Measurements from ENCODE around the gene SRCAP.
"Not testable (repeated sequence)": the region's sequence is repeated elsewhere in the genome, so short reads cannot be mapped to it uniquely, and the experiment has no call there.

The SRCAP gene

GRCh38 chr16:30698139-30698815 is 694 bp upstream of the SRCAP start:
- peak overlapping the region; percentile 74 for H3K4me3 ChIP-seq (ENCODE audit: low read length)
- no peak for TF ChIP-seq ZNF274 (IDR thresholded peaks at IDR 0.05; ENCODE audit: low read depth, low read length)

- H3K4me3 ChIP-seq (ENCODE audit: low read length) = peak overlapping the region; percentile 74
- TF ChIP-seq ZNF274 (IDR thresholded peaks at IDR 0.05; ENCODE audit: low read depth, low read length) = no peak
These were observed 686 bp downstream of the SRCAP start for GRCh38 chr16:30699615-30700099.

DNA sequence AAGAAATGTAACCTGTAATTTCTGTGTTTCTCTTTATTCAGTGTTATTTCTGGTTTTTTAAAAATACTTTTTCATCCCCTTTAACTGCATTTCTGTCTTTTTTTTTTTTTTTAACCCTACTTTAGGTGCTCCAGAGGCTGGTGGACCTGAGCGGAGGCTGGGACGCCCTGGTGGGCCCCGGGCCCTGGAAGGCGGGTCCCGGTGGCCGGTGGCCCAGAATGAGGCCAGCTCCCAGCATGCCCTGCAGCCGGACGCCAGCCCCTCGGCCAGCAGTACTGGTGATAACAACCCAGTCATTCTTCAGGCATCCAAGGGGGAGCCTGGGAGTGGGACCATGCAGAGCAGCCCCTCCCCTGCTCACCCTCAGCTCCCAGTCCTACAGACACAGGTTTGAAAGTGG is 1.5 kb downstream of the SRCAP start:
- TF ChIP-seq ZNF274 (IDR thresholded peaks at IDR 0.05; ENCODE audit: low read depth, low read length) = no peak
- H3K4me3 ChIP-seq (ENCODE audit: low read length) = no peak overlapping the region; the same call in 1 of the 2 replicates

DNA sequence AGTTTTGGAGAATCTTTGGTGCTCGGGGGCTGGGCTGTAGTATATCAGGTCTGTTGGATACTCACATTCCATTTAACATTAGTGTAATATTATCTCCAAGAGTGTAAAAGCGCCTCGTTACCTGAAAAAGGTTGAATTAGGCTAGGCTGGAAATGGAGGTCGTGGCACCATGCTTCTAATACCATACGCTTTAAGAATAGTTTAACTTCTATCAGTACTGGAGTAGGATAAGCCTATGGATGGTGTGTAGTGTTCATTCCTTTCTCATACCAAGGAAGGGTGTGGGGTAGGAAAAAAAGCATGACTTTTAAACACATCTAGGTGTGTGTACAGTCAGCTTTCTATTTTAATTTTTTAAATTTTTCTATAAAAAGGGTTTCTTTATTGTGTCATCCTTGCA is 2.0 kb downstream of the SRCAP start:
- no peak overlapping the region for H3K4me3 ChIP-seq (ENCODE audit: low read length)
- no peak for TF ChIP-seq ZNF274 (IDR thresholded peaks at IDR 0.05; ENCODE audit: low read depth, low read length)

DNA sequence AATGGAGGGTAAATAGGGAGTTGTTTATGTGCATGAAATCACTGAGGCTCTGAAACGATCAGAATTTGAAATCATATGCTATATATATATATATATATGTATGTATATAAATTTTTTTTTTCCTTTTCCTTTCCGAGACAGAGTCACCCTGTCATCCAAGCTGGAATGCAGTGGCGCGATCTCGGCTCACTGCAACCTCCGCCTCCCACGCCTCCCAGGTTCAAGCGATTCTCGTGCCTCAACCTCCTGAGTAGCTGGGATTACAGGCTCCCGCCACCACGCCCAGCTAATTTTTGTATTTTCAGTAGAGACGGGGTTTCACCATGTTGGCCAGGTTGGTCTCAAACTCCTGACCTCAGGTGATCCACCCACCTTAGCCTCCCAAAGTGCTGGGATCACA is 4.1 kb downstream of the SRCAP start:
- H3K4me3 ChIP-seq (ENCODE audit: low read length) = not testable (repeated sequence)

GRCh38 chr16:30703971-30704370 is 5.0 kb downstream of the SRCAP start:
- no peak overlapping the region for H3K4me3 ChIP-seq (ENCODE audit: low read length)
- TF ChIP-seq ZNF274 (IDR thresholded peaks at IDR 0.05; ENCODE audit: low read depth, low read length) = no peak

GRCh38 chr16:30706046-30706445 is 7.1 kb downstream of the SRCAP start:
- TF ChIP-seq ZNF274 (IDR thresholded peaks at IDR 0.05; ENCODE audit: low read depth, low read length) = no peak
- no peak overlapping the region for H3K4me3 ChIP-seq (ENCODE audit: low read length)

- TF ChIP-seq ZNF274 (IDR thresholded peaks at IDR 0.05; ENCODE audit: low read depth, low read length) = no peak
These were observed 12.0 kb downstream of the SRCAP start for GRCh38 chr16:30710971-30711370.

GRCh38 chr16:30711712-30712111 is 12.7 kb downstream of the SRCAP start:
- TF ChIP-seq ZNF274 (IDR thresholded peaks at IDR 0.05; ENCODE audit: low read depth, low read length) = no peak
- no peak overlapping the region for H3K4me3 ChIP-seq (ENCODE audit: low read length)

More at GRCh38 chr16:30710971-30711370, 12.0 kb downstream of the SRCAP start:
- no peak overlapping the region for H3K4me3 ChIP-seq (ENCODE audit: low read length)

GRCh38 chr16:30715750-30716445 is 16.9 kb downstream of the SRCAP start:
- H3K4me3 ChIP-seq (ENCODE audit: low read length) = no peak overlapping the region
- TF ChIP-seq ZNF274 (IDR thresholded peaks at IDR 0.05; ENCODE audit: low read depth, low read length) = no peak

DNA sequence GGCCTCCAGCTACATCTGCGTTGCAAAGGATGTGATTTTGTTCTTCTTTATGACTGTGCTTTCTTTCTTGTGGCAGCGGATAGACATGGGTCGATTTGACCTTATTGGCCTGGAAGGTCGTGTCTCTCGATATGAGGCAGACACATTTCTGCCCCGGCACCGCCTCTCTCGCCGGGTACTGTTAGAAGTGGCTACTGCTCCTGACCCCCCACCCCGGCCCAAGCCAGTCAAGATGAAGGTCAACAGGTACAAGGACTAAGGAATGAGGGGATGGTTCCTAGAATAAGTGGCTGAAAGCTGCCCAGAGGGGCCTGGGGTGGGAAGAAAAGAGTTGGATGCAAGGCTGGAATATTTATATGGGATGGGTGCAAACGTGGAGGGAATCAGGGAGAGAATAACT is 21.1 kb downstream of the SRCAP start:
- no peak for TF ChIP-seq ZNF274 (IDR thresholded peaks at IDR 0.05; ENCODE audit: low read depth, low read length)
- H3K4me3 ChIP-seq (ENCODE audit: low read length) = no peak overlapping the region

DNA sequence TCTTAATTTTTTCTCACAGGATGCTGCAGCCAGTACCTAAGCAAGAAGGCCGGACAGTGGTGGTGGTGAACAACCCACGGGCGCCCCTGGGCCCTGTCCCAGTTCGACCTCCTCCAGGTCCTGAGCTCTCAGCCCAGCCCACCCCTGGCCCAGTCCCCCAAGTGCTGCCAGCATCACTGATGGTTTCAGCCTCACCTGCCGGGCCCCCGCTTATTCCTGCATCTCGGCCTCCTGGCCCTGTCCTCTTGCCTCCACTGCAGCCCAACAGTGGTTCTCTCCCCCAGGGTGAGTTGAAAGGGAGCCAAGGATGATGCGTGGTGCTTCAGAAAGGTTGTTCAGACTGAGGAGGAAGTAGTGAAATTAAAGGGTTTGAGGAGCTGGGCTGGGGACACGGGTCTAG is 21.7 kb downstream of the SRCAP start:
- TF ChIP-seq ZNF274 (IDR thresholded peaks at IDR 0.05; ENCODE audit: low read depth, low read length) = no peak
- no peak overlapping the region for H3K4me3 ChIP-seq (ENCODE audit: low read length)

- TF ChIP-seq ZNF274 (IDR thresholded peaks at IDR 0.05; ENCODE audit: low read depth, low read length) = no peak
- no peak overlapping the region for H3K4me3 ChIP-seq (ENCODE audit: low read length)
These were observed 22.2 kb downstream of the SRCAP start for GRCh38 chr16:30721167-30721566.

DNA sequence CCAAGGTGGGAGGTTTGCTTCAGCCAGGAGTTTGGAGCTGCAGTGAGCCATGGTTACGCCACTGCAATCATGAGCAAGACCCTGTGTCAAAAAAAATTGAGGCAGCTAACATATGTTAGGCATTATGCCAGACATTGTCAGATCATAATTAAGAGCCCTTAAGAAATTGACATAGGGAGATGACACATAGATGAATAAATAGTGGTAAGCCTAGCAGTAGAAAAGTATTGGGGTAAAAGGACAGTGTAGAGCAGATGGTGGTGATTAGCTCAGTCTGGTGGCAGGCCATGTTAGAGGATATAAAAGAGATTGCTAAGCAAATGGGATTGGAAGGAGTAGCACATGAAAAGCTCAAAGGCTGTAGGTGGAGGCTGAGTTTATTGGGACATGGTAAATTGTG is 22.6 kb downstream of the SRCAP start:
- no peak for TF ChIP-seq ZNF274 (IDR thresholded peaks at IDR 0.05; ENCODE audit: low read depth, low read length)
- H3K4me3 ChIP-seq (ENCODE audit: low read length) = no peak overlapping the region

DNA sequence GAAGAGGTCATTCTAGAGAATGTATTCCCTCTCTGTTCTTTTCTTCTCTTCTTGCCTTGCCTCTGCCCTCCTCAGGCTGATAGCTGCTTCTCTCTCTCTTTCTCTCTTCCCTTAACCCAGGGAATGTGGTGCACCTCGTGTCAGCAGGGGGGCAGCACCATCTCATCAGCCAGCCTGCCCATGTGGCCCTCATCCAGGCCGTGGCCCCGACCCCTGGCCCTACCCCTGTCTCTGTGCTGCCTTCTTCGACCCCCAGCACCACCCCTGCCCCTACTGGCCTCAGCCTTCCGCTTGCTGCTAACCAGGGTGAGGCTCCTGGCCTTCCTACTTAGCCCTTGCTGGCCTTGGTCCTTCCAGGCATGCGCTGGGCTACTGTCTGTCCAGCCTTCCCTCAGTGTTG is 23.5 kb downstream of the SRCAP start:
- no peak overlapping the region for H3K4me3 ChIP-seq (ENCODE audit: low read length)
- TF ChIP-seq ZNF274 (IDR thresholded peaks at IDR 0.05; ENCODE audit: low read depth, low read length) = no peak

All from GM08714 (cell line).